GM12875 (cell line): ENCODE measurements around the gene PDE4DIP.
"Not testable (repeated sequence)": the region's sequence is repeated elsewhere in the genome, so short reads cannot be mapped to it uniquely, and the experiment has no call there.

Experiments used
- H3K4me3 ChIP-seq: one replicate; pipeline ENCODE4 v1.5.1; 2011; ENCODE audit warnings: low read depth, low read length, control low read depth

PDE4DIP gene

DNA sequence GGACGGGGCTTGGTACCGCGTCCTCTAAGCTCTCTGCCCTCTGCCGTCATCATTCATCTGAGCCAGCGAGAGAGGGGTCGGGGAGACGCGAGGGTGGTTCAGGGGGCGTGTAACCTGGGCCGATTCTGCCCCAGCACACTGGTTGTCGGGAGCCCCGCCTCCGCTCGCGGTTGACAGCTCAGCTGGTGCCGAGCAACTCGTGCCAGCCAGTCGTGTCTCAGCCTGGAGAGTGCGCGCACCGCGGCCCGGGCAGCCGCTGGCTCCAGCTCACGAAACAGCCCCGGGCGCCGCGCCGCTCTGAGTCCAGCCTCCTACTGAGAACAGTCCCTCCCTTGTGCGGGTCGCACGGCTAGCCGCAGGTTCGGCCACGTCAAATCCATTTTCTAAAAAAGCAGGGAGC lies at the start of gene PDE4DIP:
PDE4DIP (plus strand) TSS at position 209 of the 400 bp plus-strand sequence. CDS start 347 bp downstream, outside the sequence.
- H3K4me3 ChIP-seq, result not testable (repeated sequence)

- not testable (repeated sequence) for H3K4me3 ChIP-seq
Observed at GRCh38 chr1:148808268-148808928, 35.8 kb upstream of the PDE4DIP start.

DNA sequence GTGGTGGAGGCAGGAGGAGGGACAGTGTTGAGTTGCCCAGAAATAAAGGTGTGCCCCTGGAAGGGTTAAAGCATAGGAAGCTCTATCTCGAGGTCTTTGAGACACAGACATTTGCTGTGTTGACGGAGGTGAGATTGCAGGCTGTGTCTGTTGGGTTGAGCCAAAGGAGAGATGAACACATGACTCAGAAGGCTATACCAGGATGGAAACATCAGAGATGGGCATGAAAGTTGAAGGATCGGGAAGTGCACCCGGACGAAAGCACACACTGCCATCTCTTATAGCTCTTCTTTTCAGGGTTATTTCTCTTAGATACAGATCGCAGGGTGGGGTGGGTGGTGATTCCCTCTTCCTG lies 35.3 kb upstream of the PDE4DIP start:
- not testable (repeated sequence) for H3K4me3 ChIP-seq

DNA sequence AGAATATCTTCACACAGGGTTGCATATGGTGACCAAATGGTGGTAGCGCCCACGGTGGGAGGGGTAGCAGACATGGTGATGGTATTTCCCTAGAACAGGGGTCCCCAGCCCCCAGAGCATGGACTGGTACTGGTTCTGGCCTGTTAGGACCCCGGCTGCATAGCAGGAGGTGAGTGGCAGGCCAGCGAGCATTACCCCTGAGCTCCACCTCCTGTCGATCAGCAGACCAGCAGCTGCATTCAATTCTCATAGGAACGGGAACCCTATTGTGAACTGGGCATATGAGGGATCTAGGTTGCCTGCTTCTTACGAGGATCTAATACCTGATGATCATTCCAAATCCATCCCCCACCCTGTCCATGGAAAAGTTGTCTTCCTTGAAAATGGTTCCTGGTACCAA lies 22.0 kb upstream of the PDE4DIP start:
- H3K4me3 ChIP-seq, result not testable (repeated sequence)

- not testable (repeated sequence) for H3K4me3 ChIP-seq
Observed at GRCh38 chr1:148823822-148824221, 20.4 kb upstream of the PDE4DIP start.

GRCh38 chr1:148825029-148825428 lies 19.2 kb upstream of the PDE4DIP start:
- H3K4me3 ChIP-seq, result not testable (repeated sequence)

GRCh38 chr1:148828531-148828930 lies 15.7 kb upstream of the PDE4DIP start:
- not testable (repeated sequence) for H3K4me3 ChIP-seq

DNA sequence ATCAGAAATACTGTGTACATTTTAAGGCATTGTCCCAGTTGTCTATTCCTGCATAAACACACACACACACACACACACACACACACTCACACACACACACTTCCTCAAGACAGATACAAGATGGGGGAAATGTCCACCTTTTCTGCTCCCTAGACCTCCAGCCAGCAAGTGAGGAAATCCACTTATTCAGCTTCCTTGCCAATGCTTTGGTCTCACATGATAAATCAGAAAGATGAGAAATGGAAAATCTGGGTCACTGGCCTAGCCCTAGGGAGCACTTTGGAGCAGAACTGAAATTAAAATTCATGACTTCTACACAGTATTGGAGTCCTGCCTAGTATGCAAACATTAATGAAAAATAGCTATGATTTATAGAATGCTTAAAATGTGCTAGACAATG lies 15.3 kb upstream of the PDE4DIP start:
- H3K4me3 ChIP-seq, result not testable (repeated sequence)

- H3K4me3 ChIP-seq, result not testable (repeated sequence)
Observed at GRCh38 chr1:148829365-148829764, 14.9 kb upstream of the PDE4DIP start.

DNA sequence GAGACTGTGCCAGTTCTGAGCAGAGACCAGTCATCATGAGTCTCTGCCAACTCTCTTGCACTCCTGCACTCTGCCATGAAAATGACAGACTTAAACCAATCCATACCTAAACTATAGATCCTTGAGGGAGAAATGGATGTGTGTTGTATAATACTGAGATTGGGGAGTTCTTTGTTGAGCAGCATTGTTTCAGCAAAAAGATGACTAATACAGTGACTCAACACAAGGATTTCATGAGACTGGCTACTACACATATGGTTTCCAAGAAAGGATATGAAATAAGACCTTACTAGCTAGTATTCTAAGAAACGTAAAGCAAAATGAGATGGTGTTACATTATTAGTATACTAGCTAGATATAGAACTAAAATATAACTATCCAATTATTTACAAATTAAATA lies 3.0 kb upstream of the PDE4DIP start:
- H3K4me3 ChIP-seq, result not testable (repeated sequence)

- not testable (repeated sequence) for H3K4me3 ChIP-seq
Observed at GRCh38 chr1:148844651-148845050, 423 bp downstream of the PDE4DIP start.

GRCh38 chr1:148845068-148845467 lies 840 bp downstream of the PDE4DIP start:
- not testable (repeated sequence) for H3K4me3 ChIP-seq

DNA sequence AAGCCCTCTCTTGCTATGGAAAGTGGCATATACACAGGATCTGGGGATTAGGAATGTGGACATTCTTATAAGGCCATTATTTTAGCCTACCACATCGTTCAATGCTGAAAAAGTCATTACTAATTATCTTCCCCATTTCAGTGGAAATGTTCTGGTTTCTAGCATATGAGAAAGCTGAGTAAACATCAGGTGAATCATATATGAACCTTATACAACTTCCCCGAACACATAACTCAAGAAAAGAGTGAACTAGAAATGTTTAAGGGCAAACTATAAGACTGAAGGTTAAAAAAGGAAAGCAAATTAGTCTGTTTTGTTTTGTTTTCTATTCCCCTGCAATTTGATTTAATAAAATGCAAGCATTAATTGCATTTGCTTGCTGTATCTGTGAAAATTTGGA lies 6.1 kb downstream of the PDE4DIP start:
- H3K4me3 ChIP-seq, result not testable (repeated sequence)

DNA sequence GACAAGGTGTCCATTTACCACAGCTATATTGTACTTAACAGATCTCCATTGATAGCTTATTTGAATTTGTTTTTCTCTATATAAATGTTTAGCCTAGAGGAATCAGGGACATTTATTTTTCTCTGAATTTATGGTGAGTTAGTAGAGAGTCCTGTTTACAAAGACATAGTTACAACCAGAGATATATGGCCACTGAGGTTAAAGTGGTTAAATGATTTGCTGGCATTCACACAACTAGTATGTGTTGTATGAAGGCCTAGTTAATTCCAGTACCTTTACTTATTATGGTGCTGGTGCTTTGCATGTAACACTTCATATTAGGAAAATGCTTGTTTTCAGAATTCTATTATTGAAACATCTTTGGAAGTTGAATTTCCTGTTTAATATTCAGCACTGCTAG lies 6.6 kb downstream of the PDE4DIP start:
- H3K4me3 ChIP-seq, result not testable (repeated sequence)

DNA sequence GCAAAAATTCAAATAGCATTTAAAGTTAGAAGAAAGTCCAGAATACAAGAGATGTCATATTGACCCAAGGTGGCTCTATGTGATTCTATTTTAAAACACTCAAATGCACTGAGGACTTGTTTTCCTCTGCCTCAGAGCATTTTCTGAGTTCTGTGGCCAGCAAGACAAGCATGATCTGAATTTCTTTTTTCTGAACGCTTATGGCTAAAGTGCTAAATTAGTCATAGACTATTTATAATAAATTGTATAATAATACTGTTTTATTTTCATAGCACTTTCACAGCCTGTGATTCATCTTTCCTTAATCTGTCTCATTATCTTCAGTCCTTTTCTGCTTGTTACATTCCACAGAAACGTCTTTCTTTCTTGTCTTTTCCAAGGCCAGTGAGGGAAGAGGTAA lies 7.5 kb downstream of the PDE4DIP start:
- H3K4me3 ChIP-seq, result not testable (repeated sequence)

- not testable (repeated sequence) for H3K4me3 ChIP-seq
Observed at GRCh38 chr1:148853363-148853762, 9.1 kb downstream of the PDE4DIP start.

GRCh38 chr1:148854063-148854462 lies 9.8 kb downstream of the PDE4DIP start:
- H3K4me3 ChIP-seq, result not testable (repeated sequence)

DNA sequence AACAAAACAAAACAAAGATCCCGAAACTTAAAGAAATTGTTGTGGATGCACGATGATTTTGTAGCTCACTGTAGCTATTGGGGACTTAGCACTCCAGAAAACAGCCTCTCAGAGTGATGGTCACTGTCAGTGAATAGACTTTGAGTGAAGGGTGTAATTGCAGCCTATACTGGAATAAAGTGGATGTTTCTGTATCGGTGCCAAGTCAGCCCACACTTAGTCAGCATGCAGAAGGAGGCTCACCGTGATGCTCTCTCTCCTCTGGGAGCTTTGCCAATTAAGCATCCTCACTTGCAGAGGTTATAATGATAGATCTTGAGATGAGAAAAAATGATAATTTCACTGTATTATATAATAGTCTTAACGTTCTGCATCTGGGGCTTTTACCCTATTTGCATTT lies 11.1 kb downstream of the PDE4DIP start:
- H3K4me3 ChIP-seq, result not testable (repeated sequence)

DNA sequence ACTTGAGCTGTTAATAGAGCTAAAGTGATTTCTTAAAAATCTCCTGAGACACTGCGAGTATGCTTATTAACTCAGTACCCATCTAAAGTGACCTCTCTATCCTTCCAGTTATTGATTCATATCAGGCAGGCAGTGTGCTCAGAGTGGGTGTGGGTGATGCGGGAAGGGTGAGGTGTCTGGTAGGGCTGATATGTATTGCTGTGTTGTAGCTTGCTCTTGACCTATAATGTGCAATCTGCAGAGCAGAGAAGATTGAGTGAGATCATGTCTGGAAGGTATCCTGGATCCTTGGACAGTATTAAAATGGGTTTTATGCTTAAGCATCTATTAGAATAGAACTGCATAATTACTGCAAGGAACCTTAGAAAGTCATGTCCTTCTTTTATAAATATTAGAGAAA lies 15.8 kb downstream of the PDE4DIP start:
- not testable (repeated sequence) for H3K4me3 ChIP-seq

- H3K4me3 ChIP-seq, result not testable (repeated sequence)
Observed at GRCh38 chr1:148860579-148861259, 16.5 kb downstream of the PDE4DIP start.

DNA sequence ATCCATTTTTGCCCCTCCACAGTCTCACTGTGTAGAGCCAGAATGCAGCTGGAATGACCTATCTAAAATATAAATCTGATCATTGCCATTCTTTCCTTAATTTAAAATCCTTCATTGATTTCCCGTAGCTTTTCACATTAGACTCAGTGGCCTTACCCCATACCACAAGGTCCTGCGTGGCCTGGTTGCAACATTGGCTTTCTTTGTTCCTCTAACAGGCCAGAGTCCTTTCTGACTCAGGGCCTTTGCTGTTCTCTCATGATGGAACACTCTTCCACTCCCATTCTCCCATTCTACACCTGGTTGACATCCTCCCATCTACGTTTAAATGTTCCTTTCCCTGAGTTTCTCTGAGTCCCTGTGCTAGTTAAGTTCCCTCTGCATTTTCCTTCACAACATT lies 18.4 kb downstream of the PDE4DIP start:
- H3K4me3 ChIP-seq, result not testable (repeated sequence)

DNA sequence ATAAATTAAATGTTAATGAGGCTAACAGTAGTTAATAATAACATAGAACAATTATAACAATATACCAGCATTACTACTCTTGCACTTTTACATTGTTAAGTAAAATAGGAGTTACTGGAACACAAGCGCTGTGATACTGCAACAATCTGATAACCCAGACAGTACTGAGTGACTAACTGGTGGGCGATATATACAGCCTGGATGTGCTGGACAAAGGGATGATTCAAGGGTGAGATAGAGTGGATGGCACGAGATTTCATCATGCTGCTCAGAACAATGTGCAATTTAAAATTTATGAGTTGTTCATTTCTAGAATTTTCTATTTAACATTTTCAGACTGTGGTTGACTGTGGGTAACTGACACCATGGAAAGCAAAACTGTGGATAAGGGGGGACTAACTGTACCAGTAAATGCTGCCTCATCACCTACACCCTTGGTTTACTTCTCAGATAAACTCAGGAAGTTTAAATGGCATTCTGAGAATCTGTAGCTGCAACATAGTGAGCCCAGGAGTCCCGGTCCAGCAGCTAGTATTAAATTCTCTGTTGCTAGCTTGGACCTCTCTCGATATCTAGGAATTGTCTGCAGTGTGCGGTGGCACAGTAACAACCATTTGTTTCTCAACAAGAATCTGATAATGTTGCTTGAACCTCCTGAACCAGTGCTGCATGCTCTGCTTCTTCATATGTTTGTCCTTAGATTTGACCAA lies 24.9 kb downstream of the PDE4DIP start:
- not testable (repeated sequence) for H3K4me3 ChIP-seq
